Fibroblast of lung (primary cell): ENCODE data around the gene FNDC5. TPM values are rescaled to one million over a fixed set of nuclear protein-coding genes. Genes with fewer than 3 reads are reported as not detected.

Experiments used
- DNase-seq, 2 donors: peaks; one replicate each; pipeline versions ENCODE4 v3.0.0 to v3.0.0-alpha.2; 2010; ENCODE audit warnings: low read depth in 2 of 2
- H2AFZ ChIP-seq: 2 replicates; pipeline ENCODE4 v1.5.1; 2012; ENCODE audit warnings: low read length, control low read depth, inconsistent platforms
- H3K27ac ChIP-seq: 2 replicates; pipeline ENCODE4 v1.5.1; 2011; ENCODE audit warnings: low read length, control low read depth; ENCODE audit not compliant: insufficient read depth
- H3K27me3 ChIP-seq: 2 replicates; pipeline ENCODE4 v1.5.1; 2011; ENCODE audit warnings: mild to moderate bottlenecking, low read length; ENCODE audit not compliant: control insufficient read depth, insufficient read depth
- H3K36me3 ChIP-seq: 2 replicates; pipeline ENCODE4 v1.5.1; 2011; ENCODE audit warnings: low read length; ENCODE audit not compliant: control insufficient read depth, insufficient read depth
- H3K4me1 ChIP-seq: 2 replicates; pipeline ENCODE4 v1.5.1; 2011; ENCODE audit warnings: low read length; ENCODE audit not compliant: control insufficient read depth, insufficient read depth; ENCODE audit errors: extremely low read depth
- H3K4me2 ChIP-seq: 2 replicates; pipeline ENCODE4 v1.5.1; 2011; ENCODE audit warnings: low read length, control low read depth; ENCODE audit not compliant: insufficient read depth; ENCODE audit errors: extremely low read depth
- H3K4me3 ChIP-seq, 4 experiments: fragments of 200-600 bp in 1 of 4; sonication (generic) in 1 of 4; replicated peaks in 1 of 4; 2 replicates each; pipeline ENCODE4 v1.5.1; 2011 to 2016; ENCODE audit warnings: low read length in 4 of 4, low read depth in 3 of 4, mild to moderate bottlenecking in 3 of 4, control low read depth in 2 of 4, inconsistent platforms in 1 of 4, mixed read lengths in 1 of 4; ENCODE audit not compliant: insufficient read depth in 1 of 4; ENCODE audit errors: control extremely low read depth in 1 of 4
- H3K79me2 ChIP-seq: 2 replicates; pipeline ENCODE4 v1.5.1; 2012; ENCODE audit warnings: mild to moderate bottlenecking, low read length, inconsistent platforms; ENCODE audit not compliant: control insufficient read depth, insufficient read depth
- H3K9ac ChIP-seq: 2 replicates; pipeline ENCODE4 v1.5.1; 2011; ENCODE audit warnings: mild to moderate bottlenecking, low read length, control low read depth; ENCODE audit not compliant: insufficient read depth
- H3K9me3 ChIP-seq: 2 replicates; pipeline ENCODE4 v1.5.1; 2012; ENCODE audit warnings: low read depth, low read length; ENCODE audit not compliant: control insufficient read depth, insufficient read depth
- H4K20me1 ChIP-seq: 2 replicates; pipeline ENCODE4 v1.5.1; 2011; ENCODE audit warnings: low read length; ENCODE audit not compliant: control insufficient read depth, insufficient read depth; ENCODE audit errors: extremely low read depth
- EZH2 ChIP-seq: IDR thresholded peaks from 2 replicates; pipeline ENCODE4 v1.5.1; 2012; ENCODE audit warnings: low read length, control low read depth, mild to moderate bottlenecking; ENCODE audit errors: missing control alignments
- polyA plus RNA-seq, 2 donors: library from polyadenylated mRNA; depleted of rRNA in 1 of 2; stranded (reverse) in 1 of 2; unstranded in 1 of 2; fragments of >200 nt; gene quantifications; 2 replicates each; pipeline ENCODE4 v1.2.1, GENCODE V29; 2011 to 2012; ENCODE audit warnings: missing spikeins in 1 of 2
- total RNA-seq: library from RNA; depleted of rRNA; stranded (reverse); fragments of >200 nt; gene quantifications from 2 replicates; pipeline ENCODE4 v1.2.1, GENCODE V29; 2014
- TF ChIP-seq, protein P1 (sequence below), 2 donors: IDR thresholded peaks in 1 of 2; conservative IDR thresholded peaks in 1 of 2; 1 replicate in 1 of 2; 2 replicates in 1 of 2; pipeline ENCODE4 v1.5.1; 2011 to 2012; ENCODE audit warnings: low read length in 2 of 2, control low read depth in 1 of 2, inconsistent platforms in 1 of 2, low read depth in 1 of 2, mild to moderate bottlenecking in 1 of 2

The FNDC5 gene
- total and polyA plus RNA-seq, 2 donors (not counting 1 experiment from before 2014, with no cell fraction given) = 0.33 to 1.6 TPM

DNA sequence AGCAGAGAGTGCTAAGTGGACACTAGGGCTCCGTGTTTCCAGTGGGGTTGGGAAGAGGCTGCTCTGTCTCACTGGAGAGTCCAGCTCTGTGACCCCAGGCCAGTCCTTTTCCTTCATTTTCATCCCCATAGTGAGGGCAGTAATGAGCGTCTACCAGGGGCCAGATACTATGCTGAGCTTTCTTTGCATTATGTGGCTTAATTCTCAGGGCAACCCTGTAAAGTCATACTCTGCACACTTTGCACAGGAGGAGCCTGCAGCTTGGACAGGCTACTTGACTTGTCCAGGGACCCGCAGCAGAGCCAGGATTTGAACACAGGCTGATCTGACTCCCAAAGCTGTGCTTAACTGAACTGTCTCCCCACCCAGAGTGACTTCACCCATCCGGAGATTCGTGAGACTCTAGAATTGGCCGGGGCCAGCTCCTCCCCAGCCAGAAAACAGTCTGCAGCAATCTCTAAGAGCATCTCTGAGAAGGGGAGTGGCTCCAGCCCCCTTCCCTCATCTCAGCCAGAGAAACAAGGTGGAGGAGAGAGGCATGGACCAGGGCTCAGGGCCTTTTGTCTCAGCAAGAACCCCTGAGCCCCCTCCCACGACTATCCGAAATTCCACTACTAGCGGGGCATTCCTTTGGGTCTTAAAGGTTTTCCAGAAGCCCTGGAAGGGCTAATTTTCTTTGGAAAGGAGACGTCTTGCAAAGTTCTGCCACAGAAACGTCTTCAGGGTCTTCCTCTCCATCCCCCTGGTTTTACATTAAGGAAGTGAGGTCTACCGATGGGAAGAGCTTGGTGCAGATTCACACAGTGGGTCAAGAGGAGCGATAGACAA lies 866 bp upstream of the FNDC5 start:
- Histone ChIP-seq H4K20me1 (no peaks in the 10 kb centered on the region), H3K4me1 (no peaks in the 10 kb centered on the region), H3K27ac (no peak overlapping the region), H2AFZ (no peak overlapping the region), H3K9me3 (no peaks in the 10 kb centered on the region), H3K36me3 (no peaks in the 10 kb centered on the region), H3K27me3 (peaks cover 12% of the 10 kb centered on the region), H3K9ac (no peak overlapping the region), H3K4me2 (no peak overlapping the region), H3K79me2 (no peaks in the 10 kb centered on the region), H3K4me3 (peak overlapping the region in 2 of 4 experiments; percentile 29 to 43)
- peak; percentile 82 for TF ChIP-seq EZH2
- TF ChIP-seq, protein P1, sequence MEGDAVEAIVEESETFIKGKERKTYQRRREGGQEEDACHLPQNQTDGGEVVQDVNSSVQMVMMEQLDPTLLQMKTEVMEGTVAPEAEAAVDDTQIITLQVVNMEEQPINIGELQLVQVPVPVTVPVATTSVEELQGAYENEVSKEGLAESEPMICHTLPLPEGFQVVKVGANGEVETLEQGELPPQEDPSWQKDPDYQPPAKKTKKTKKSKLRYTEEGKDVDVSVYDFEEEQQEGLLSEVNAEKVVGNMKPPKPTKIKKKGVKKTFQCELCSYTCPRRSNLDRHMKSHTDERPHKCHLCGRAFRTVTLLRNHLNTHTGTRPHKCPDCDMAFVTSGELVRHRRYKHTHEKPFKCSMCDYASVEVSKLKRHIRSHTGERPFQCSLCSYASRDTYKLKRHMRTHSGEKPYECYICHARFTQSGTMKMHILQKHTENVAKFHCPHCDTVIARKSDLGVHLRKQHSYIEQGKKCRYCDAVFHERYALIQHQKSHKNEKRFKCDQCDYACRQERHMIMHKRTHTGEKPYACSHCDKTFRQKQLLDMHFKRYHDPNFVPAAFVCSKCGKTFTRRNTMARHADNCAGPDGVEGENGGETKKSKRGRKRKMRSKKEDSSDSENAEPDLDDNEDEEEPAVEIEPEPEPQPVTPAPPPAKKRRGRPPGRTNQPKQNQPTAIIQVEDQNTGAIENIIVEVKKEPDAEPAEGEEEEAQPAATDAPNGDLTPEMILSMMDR (conservative IDR thresholded peaks at IDR 0.05 in 1 of 2, IDR thresholded peaks at IDR 0.05 in 1 of 2; ENCODE audit: low read depth in 1 of 2, low read length in 2 of 2) = no peak
- DNase-seq = no peak

DNA sequence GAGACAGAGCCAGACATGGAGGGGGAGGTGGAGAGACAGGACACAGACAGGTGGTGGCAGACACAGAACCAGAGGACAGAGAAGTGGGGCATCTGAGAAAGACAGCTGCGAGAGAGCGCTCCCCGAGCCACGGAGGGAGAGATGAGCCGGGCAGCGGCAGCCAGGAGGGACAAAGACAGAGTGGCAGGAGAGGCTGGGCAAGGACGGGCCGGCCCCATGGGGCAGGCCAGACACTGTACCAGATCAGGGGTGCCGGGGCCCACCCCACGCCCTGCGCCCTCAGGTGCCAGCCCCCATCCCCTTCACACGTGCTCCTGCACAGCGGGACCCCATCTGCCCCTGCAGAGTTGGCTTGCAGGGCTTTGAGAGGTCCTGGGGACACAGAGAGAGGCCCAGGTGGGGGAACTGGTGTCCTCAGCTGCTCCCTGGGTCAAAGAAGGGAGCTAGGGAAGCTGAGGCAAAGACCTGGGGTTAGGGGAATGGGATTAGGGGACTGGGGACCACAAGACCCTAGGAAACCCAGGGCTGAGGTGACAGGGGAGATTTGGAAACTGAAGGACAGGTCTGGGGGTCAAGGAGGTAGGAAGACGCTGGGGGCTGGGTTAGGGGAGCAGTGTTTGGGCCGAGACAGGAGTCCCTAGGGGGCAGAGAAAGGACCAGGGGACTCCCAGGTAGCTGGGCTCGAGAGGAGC lies 643 bp downstream of the FNDC5 start:
- Histone ChIP-seq H3K9ac (no peak overlapping the region), H3K9me3 (no peaks in the 10 kb centered on the region), H2AFZ (no peak overlapping the region), H3K27me3 (peaks cover 12% of the 10 kb centered on the region), H4K20me1 (no peaks in the 10 kb centered on the region), H3K27ac (no peak overlapping the region), H3K79me2 (no peaks in the 10 kb centered on the region), H3K4me2 (peak overlapping the region; percentile 23), H3K36me3 (no peaks in the 10 kb centered on the region), H3K4me3 (peak overlapping the region in 1 of 4 experiments; percentile 27), H3K4me1 (no peaks in the 10 kb centered on the region)
- no peak for DNase-seq
- TF ChIP-seq, protein P1 (conservative IDR thresholded peaks at IDR 0.05 in 1 of 2, IDR thresholded peaks at IDR 0.05 in 1 of 2; ENCODE audit: low read depth in 1 of 2, low read length in 2 of 2) = no peak
- no peak for TF ChIP-seq EZH2

DNA sequence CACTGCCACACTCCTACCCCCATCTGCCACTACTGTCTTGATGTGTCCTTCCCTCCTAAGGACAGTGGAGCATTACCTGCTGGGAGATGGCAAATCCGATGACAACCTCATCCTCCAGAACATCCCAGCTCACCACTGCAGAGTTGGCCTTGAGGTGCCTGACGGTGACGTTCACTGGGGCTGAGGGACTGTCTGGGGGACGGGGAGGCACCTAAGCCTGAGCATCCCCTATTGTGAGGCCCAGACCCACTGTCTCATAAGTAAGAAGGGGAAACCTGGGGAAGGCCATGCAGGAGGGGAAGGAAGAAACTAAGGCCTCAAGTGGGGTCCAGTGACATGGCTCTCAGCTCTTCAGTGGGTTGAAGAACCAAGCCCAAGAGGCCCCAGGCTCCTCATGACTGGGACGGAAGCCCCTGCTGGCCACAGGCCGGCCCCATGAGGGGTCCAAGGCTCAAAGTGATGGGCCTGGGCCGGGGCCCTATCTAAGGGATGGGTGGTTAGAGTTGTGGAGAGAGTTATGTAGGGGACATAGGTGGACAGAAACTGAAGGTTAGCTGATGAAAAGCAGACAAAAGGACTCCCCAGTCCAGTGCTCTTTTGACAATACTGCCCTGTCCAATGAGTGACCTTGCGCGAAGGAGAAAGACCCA lies 1.8 kb downstream of the FNDC5 start:
- no peak overlapping the region for H3K27ac ChIP-seq
- H3K9ac ChIP-seq = no peak overlapping the region
- DNase-seq = no peak
- H3K4me1 ChIP-seq = no peaks in the 10 kb centered on the region
- TF ChIP-seq EZH2 = no peak
- TF ChIP-seq, protein P1 (conservative IDR thresholded peaks at IDR 0.05 in 1 of 2, IDR thresholded peaks at IDR 0.05 in 1 of 2; ENCODE audit: low read depth in 1 of 2, low read length in 2 of 2) = no peak
- H3K36me3 ChIP-seq = no peaks in the 10 kb centered on the region
- H3K9me3 ChIP-seq = no peaks in the 10 kb centered on the region
- H2AFZ ChIP-seq = no peak overlapping the region
- no peak overlapping the region for H3K4me3 ChIP-seq
- H3K27me3 ChIP-seq = peaks cover 12% of the 10 kb centered on the region
- H3K4me2 ChIP-seq = no peak overlapping the region
- H3K79me2 ChIP-seq = no peaks in the 10 kb centered on the region
- no peaks in the 10 kb centered on the region for H4K20me1 ChIP-seq
